ENCODE results near the gene CYP4F8.

GRCh38 chr19:15589760-15590451 is 25.1 kb upstream of the CYP4F8 start:
- TF ChIP-seq CTCF (IDR thresholded peaks at IDR 0.05) (no peak), POLR2A (IDR thresholded peaks at IDR 0.05) (no peak)

Measured in thyroid gland (tissue), 4 donors.